Epithelial cell of esophagus (primary cell): Measurements from ENCODE around the gene RASSF8.

Source experiments
- DNase-seq: peaks from one replicate; pipeline ENCODE4 v3.0.0; 2010; ENCODE audit warnings: low read depth
- H3K4me3 ChIP-seq: 2 replicates; pipeline ENCODE4 v1.5.1; 2011; ENCODE audit warnings: mild to moderate bottlenecking, low read length, control low read depth
- CTCF ChIP-seq: IDR thresholded peaks from 2 replicates; pipeline ENCODE4 v1.5.1; 2011; ENCODE audit warnings: low read depth, mild to moderate bottlenecking, low read length, control low read depth, inconsistent platforms; ENCODE audit not compliant: insufficient read depth; ENCODE audit errors: missing control alignments

The RASSF8 gene

DNA sequence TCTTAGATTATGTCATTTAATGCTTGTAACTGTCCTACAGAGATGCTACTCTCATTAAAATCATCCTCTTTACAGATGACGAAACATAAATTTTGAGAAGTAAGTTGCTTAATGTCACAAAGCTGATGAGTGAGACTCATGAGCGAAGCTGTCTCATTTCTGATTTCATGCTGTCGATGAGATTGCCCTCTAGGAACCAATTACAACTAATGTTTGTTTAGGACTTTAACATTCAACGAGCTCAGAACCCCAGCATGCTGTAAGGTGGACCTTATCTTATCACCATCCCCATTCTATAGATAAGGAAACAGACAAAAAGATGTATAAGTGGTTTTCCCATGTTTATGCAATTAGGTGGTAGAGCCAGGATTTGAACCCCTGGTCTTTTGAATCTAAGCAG lies 143.3 kb downstream of the RASSF8 start:
- TF ChIP-seq CTCF = no peak
- DNase-seq = no peak
- no peak overlapping the region for H3K4me3 ChIP-seq

- no peak for DNase-seq
- TF ChIP-seq CTCF = no peak
Measured at GRCh38 chr12:26102953-26103352, 144.5 kb downstream of the RASSF8 start.

GRCh38 chr12:26106347-26106746 lies 147.9 kb downstream of the RASSF8 start:
- TF ChIP-seq CTCF = no peak
- no peak for DNase-seq
- H3K4me3 ChIP-seq = no peak overlapping the region

More at GRCh38 chr12:26102953-26103352, 144.5 kb downstream of the RASSF8 start:
- H3K4me3 ChIP-seq = no peak overlapping the region

DNA sequence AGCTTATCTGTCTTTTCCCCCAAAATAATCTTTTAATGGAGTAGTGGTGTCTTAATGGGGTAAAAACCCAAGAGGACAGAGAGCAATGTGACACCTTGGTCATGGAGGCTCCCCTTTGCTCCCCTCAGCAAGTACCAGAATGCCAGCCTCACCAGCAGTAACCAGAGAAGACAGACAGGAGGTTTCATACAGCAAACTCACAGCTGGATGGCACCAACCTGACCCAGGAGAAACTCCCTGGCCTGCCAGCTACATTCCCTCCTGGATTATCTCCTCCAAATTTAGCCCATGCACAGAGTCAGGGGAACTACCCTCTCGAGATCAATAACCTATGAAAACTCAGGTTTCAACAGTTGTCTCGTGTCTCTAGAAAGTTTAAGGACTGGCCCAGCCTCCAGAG lies 150.4 kb downstream of the RASSF8 start:
- no peak for TF ChIP-seq CTCF
- no peak overlapping the region for H3K4me3 ChIP-seq
- no peak for DNase-seq

DNA sequence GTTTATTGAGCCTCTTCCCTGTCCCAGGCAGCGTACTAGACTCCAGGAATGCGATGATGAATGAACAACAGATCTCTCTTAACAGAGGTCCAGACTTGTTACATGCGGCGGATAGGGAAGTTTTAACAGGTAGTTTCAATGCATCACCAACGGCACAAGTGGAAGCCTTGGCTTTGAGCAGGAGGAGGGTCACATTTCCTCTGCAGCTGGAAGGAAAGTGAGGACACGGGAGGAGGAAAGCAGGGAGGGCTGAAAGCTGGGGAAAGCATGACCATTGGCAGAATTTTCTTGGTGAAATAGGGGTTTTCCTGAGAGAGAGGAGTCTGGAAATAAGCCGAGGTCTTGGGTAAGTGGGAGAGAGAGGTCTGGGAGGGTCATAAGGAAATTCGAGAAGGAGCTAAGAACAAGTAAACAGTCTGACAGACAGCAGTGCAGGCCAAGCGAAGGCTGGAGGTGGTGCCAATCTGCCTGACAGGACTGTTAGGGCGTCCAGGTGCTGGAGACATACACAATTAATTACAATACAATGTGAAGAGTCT lies 150.9 kb downstream of the RASSF8 start:
- TF ChIP-seq CTCF = no peak
- DNase-seq = no peak
- no peak overlapping the region for H3K4me3 ChIP-seq

DNA sequence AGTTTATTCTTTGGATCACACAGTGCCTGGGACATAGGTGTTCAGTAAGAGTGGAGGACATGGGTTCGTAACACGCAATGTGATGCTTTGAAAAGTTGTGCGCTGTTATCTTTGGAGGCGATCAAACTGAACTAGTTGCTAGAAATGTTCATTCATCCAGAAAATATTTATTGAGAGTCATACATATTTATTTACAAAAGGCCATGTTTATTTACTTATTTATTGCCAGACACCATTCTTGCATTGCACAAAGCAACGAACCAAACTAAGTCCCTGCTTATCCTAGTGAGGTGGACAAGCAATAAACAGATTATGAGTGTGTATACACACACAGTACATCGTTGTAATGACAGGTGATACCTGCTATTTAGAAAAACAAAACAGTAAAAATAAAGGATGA lies 153.8 kb downstream of the RASSF8 start:
- no peak for DNase-seq
- H3K4me3 ChIP-seq = no peak overlapping the region
- no peak for TF ChIP-seq CTCF

GRCh38 chr12:26112703-26113147 lies 154.2 kb downstream of the RASSF8 start:
- no peak for DNase-seq
- no peak for TF ChIP-seq CTCF
- no peak overlapping the region for H3K4me3 ChIP-seq
